Thoracic aorta (tissue), 2 donors: ENCODE measurements around the gene SLC22A23. TPM values are rescaled to one million over a fixed set of nuclear protein-coding genes. Genes with fewer than 3 reads are reported as not detected.

Experiments
- ATAC-seq: fragments of 150-250 bp; one replicate; pipeline ENCODE4 v1.8.0; 2017; ENCODE audit warnings: low read depth; ENCODE audit not compliant: insufficient number of reproducible peaks, low FRiP score
- DNase-seq: peaks from one replicate; pipeline ENCODE4 v3.0.0-alpha.2; 2020; ENCODE audit warnings: low spot score
- H3K27ac ChIP-seq, 2 donors: fragments of 200-600 bp; sonication (generic); 1 replicate in 1 of 2; 2 replicates in 1 of 2; pipeline ENCODE4 v1.5.1; 2016; ENCODE audit warnings: mild to moderate bottlenecking in 2 of 2, moderate library complexity in 2 of 2
- H3K27me3 ChIP-seq: fragments of 200-600 bp; sonication (generic); replicated peaks from 2 replicates; pipeline ENCODE4 v1.6.0; 2016; ENCODE audit warnings: mild to moderate bottlenecking; ENCODE audit not compliant: insufficient read depth
- H3K36me3 ChIP-seq: fragments of 200-600 bp; sonication (generic); one replicate; pipeline ENCODE4 v1.5.1; 2016
- H3K4me1 ChIP-seq, 2 donors: fragments of 200-600 bp; sonication (generic); 1 replicate in 1 of 2; 2 replicates in 1 of 2; pipeline versions ENCODE4 v1.5.1 to v1.6.0; 2016; ENCODE audit warnings: low read depth in 2 of 2, mild to moderate bottlenecking in 1 of 2; ENCODE audit not compliant: control insufficient read depth in 1 of 2
- H3K4me3 ChIP-seq: fragments of 200-600 bp; sonication (generic); 2 replicates; pipeline ENCODE4 v1.5.1; 2016; ENCODE audit warnings: mild to moderate bottlenecking
- H3K9me3 ChIP-seq: fragments of 200-600 bp; sonication (generic); 2 replicates; pipeline ENCODE4 v1.5.1; 2016
- CTCF ChIP-seq: fragments of 200-600 bp; sonication (generic); IDR thresholded peaks from one replicate; pipeline ENCODE4 v1.5.1; 2019; ENCODE audit warnings: antibody characterized with exemption
- total RNA-seq, 2 donors: library from RNA; depleted of rRNA; stranded (reverse); fragments of >200 nt; gene quantifications; one replicate each; pipeline versions ENCODE4 v1.1.0 to v1.2.3, GENCODE V29; 2016

Gene SLC22A23
- total RNA-seq, 2 donors from 2014 or later = 5.1 to 9.7 TPM

- Histone ChIP-seq H3K9me3 (no peaks in the 10 kb centered on the region), H3K4me1 (no peaks in the 10 kb centered on the region), H3K36me3 (no peaks in the 10 kb centered on the region), H3K27ac (no peak overlapping the region), H3K27me3 (no peaks in the 10 kb centered on the region), H3K4me3 (no peak overlapping the region)
- DNase-seq (no peak), ATAC-seq (no peak)
- TF ChIP-seq CTCF = no peak
Measured at GRCh38 chr6:3439961-3440360, 16.9 kb downstream of the SLC22A23 start.

GRCh38 chr6:3438190-3439167, 18.4 kb downstream of the SLC22A23 start:
- H3K36me3 ChIP-seq = no peaks in the 10 kb centered on the region
- no peak for ATAC-seq
- H3K4me1 ChIP-seq = no peaks in the 10 kb centered on the region
- no peak for DNase-seq
- no peaks in the 10 kb centered on the region for H3K9me3 ChIP-seq
- H3K4me3 ChIP-seq = no peak overlapping the region
- H3K27ac ChIP-seq = no peak overlapping the region
- H3K27me3 ChIP-seq = no peaks in the 10 kb centered on the region
- TF ChIP-seq CTCF = no peak

DNA sequence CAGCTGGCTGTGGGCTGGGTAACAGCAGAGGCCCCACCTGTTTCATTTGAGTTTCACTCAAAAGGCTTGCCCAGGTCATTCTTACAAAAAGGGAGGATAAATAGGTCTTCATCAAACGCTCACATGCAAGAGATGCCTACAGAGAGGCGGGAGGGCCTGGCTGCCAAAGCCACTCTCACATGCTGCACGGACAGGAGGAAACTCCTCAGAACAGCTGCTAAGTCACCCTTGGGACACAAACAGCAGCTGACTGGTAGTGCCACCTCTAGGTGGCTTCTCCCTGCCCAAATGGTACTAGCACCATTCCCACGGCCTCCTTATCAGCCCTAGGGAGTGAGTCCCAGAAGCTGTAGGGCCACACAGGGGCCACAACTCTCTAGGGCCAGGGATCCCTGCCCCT, 23.8 kb downstream of the SLC22A23 start:
- no peak overlapping the region for H3K27ac ChIP-seq

DNA sequence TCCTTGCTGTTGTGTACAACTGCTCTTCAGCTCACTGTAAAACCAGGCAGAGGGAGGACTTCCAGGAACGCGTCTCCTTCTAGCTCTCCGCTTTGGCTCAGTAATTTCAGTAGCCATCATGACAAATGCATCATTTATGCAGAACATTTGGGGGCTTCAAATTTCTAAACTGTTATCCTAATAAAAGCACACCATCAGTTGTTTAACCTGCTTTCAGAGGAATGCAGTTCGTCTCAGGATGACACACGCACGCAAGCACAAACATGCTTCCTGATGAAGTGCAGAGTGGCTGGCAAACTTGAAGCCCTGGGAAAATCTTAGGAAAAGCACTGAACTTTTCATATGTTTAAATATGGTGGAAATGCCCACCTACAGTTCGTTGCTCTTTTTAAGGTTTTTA, 24.4 kb downstream of the SLC22A23 start:
- no peaks in the 10 kb centered on the region for H3K27me3 ChIP-seq
- H3K4me3 ChIP-seq = no peak overlapping the region
- DNase-seq = no peak
- no peak overlapping the region for H3K27ac ChIP-seq
- no peak for ATAC-seq
- no peaks in the 10 kb centered on the region for H3K9me3 ChIP-seq
- no peaks in the 10 kb centered on the region for H3K4me1 ChIP-seq
- TF ChIP-seq CTCF = no peak
- H3K36me3 ChIP-seq = no peaks in the 10 kb centered on the region

More for the DNA sequence above, 23.8 kb downstream of the SLC22A23 start:
- ATAC-seq (no peak), DNase-seq (no peak)
- Histone ChIP-seq H3K4me3 (no peak overlapping the region), H3K9me3 (no peaks in the 10 kb centered on the region), H3K4me1 (no peaks in the 10 kb centered on the region), H3K36me3 (no peaks in the 10 kb centered on the region), H3K27me3 (no peaks in the 10 kb centered on the region)
- TF ChIP-seq CTCF = no peak

GRCh38 chr6:3431994-3432393, 24.9 kb downstream of the SLC22A23 start:
- H3K9me3 ChIP-seq = no peaks in the 10 kb centered on the region
- H3K4me1 ChIP-seq = no peaks in the 10 kb centered on the region
- DNase-seq (no peak), ATAC-seq (no peak)
- no peak overlapping the region for H3K4me3 ChIP-seq
- H3K27ac ChIP-seq = no peak overlapping the region
- H3K36me3 ChIP-seq = no peaks in the 10 kb centered on the region
- no peaks in the 10 kb centered on the region for H3K27me3 ChIP-seq
- no peak for TF ChIP-seq CTCF
